Activated naive CD8-positive, alpha-beta T cell treated with anti-CD3 and anti-CD28 coated beads, Interleukin-2, amount 50 U/mL, for 16 hours (primary cell): Measurements from ENCODE around the gene METTL26.

Source experiments
- DNase-seq: peaks from one replicate; pipeline ENCODE4 v3.0.0-alpha.2; 2020; ENCODE audit warnings: low read depth, low spot score

Gene METTL26

GRCh38 chr16:595942-596735 is 40.0 kb downstream of the METTL26 start:
- DNase-seq = no peak

DNA sequence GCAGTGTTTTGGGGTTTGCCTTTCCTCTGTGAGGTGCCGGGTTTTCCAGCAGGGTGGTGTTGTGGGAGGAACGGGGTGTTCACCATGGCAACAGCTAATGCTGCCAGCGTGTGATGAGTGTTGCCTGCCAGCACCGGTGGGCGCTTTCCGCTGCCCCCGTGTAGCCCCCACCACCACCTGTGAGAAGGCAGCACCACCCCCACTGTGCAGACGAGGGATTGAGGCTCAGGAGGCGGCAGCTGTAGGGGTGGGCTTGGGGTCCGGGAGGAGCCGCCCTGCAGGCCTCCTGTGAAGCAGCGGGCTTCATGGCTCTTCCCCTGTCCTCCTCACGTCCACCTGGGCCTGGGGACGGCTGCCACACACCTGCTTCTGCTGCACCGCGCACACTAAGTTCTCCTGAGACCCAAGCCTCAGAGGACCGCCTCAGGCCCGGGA is 41.0 kb downstream of the METTL26 start:
- no peak for DNase-seq

- no peak for DNase-seq
Measured at GRCh38 chr16:593807-594206, 42.3 kb downstream of the METTL26 start.

- no peak for DNase-seq
Measured at GRCh38 chr16:593406-593805, 42.7 kb downstream of the METTL26 start.

GRCh38 chr16:592518-593306 is 43.4 kb downstream of the METTL26 start:
- DNase-seq = no peak

- DNase-seq = no peak
Measured at GRCh38 chr16:591892-592517, 44.1 kb downstream of the METTL26 start.

DNA sequence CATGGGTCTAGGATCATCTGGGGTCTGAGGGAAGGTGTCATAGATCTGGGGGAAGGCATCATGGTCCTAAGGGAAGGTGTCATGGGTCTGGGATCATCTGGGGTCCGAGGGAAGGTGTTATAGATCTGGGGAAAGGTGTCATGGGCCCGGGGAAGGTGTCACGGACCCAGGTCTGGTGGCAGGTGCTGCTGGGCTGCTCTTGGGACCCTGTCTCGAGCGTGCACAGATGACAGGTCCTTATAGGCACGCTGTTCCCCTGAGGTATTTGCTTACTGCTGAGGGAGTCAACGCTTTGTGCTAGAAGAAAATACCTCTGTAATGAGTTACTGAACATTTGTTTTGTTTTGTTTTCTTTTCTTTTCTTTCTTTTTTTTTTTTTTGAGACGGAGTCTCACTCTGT is 44.9 kb downstream of the METTL26 start:
- DNase-seq = no peak

DNA sequence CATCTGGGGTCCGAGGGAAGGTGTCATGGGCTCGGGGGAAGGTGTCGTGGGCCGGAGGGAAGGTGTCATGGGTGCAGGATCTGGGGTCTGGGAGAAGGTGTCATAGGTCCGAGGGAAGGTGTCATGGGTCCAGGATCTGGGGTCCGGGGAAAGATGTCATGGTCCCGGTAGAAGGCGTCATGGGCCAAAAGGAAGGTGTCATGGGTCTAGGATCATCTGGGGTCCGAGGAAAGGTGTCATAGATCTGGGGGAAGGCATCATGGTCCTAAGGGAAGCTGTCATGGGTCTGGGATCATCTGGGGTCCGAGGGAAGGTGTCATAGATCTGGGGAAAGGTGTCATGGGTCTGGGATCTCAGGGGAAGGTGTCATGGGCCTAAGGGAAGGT is 45.3 kb downstream of the METTL26 start:
- no peak for DNase-seq

- DNase-seq = no peak
Measured at GRCh38 chr16:590188-590814, 45.8 kb downstream of the METTL26 start.

GRCh38 chr16:589658-590187 is 46.4 kb downstream of the METTL26 start, which contains the start of gene RAB40C:
Gene RAB40C, plus strand, starts transcription at chr16:590066. Its CDS starts 226 bp downstream, at chr16:590292.
- peak; percentile 98 for DNase-seq

GRCh38 chr16:588889-589657 is 47.0 kb downstream of the METTL26 start:
- DNase-seq = peak; percentile 91

DNA sequence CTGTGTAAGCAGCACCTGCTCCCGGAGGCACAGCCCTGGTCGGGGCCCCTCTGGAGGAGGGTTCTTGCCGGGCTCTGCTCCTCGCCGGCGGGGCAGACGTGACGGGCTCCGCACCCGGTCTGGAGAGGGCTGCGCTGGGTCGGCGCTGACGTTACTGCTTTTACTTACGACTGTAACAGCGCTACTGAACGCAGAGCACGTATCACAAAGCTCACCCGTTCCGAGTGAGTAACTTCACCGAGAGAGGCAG is 47.5 kb downstream of the METTL26 start:
- no peak for DNase-seq

- no peak for DNase-seq
Measured at GRCh38 chr16:586645-587590, 49.2 kb downstream of the METTL26 start.

DNA sequence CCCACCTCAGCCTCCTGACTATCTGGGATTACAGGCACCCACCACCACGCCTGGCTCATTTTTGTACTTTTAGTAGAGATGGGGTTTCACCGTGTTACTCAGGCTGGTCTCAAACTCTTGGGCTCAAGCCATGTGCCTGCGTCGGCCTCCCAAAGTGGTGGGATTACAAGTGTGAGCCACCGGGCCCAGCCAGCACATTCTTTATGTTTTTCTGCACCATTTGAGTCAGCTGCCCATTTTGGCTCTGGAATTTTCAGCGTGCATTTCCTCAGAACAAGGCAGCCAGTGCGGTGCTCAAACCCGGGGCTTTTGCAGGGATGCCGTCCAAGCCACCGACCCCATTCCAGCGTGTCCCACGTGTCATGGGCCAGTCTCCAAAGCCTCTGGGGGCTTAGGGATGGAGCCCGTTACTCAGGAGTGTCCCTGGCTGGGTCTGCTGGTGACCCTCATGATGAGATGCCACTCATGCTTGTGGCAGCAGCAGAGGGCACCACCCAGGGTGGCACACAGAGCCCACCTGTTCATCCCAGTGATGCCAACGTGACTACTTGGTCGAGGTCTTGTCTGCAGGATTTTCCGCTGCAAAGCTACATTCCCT is 50.0 kb downstream of the METTL26 start:
- no peak for DNase-seq

DNA sequence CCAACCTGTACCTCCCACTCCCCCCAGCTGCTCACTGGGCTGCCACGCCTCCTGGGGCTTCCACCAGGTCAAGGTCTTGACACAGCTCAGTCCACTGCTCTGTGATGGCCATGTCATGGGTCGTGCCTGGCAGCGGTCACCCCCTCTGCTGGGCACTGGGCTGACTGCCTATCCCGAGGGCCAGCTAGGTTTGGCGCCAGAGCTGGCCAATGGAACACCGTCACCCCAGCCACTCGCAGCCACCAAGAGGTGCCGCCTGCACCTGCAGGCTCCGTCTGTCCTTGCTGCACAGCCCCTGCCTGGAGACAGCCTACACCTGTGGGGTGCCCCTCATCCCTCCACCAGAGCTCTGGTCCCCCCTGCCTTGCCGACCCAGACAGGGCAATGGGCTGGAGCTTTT is 50.8 kb downstream of the METTL26 start:
- no peak for DNase-seq
